KMS-11 (cell line): ENCODE data around the gene CCNQ.
"Not testable (repeated sequence)": the region's sequence is repeated elsewhere in the genome, so short reads cannot be mapped to it uniquely, and the experiment has no call there.

Experiments used
- H2AFZ ChIP-seq: fragments of 200-600 bp; sonication (generic); 2 replicates; pipeline ENCODE4 v1.6.1; 2016; ENCODE audit warnings: antibody characterized with exemption, mixed run types, low read depth
- H3K27ac ChIP-seq: fragments of 200-600 bp; sonication (generic); 2 replicates; pipeline ENCODE4 v1.6.1; 2016; ENCODE audit warnings: mild to moderate bottlenecking, mixed run types
- H3K27me3 ChIP-seq: fragments of 200-600 bp; sonication (generic); 2 replicates; pipeline ENCODE4 v1.6.1; 2017; ENCODE audit warnings: mild to moderate bottlenecking, low read depth, mixed run types, moderate library complexity; ENCODE audit not compliant: insufficient read depth
- H3K36me3 ChIP-seq: fragments of 200-600 bp; sonication (generic); 2 replicates; pipeline ENCODE4 v1.6.1; 2017; ENCODE audit warnings: mild to moderate bottlenecking, mixed run types; ENCODE audit not compliant: insufficient read depth
- H3K4me1 ChIP-seq: fragments of 200-600 bp; sonication (generic); 2 replicates; pipeline ENCODE4 v1.6.1; 2016; ENCODE audit warnings: mild to moderate bottlenecking, low read depth, mixed run types; ENCODE audit not compliant: poor library complexity, severe bottlenecking
- H3K4me2 ChIP-seq: fragments of 200-600 bp; sonication (generic); 2 replicates; pipeline ENCODE4 v1.7.0; 2016; ENCODE audit warnings: mild to moderate bottlenecking, mixed run types
- H3K4me3 ChIP-seq: fragments of 200-600 bp; sonication (generic); IDR thresholded peaks from 2 replicates; pipeline ENCODE4 v1.6.1; 2017; ENCODE audit warnings: low read depth, low read length, mixed read lengths; ENCODE audit not compliant: insufficient read depth
- H3K79me2 ChIP-seq: fragments of 200-600 bp; sonication (generic); 2 replicates; pipeline ENCODE4 v1.6.1; 2016; ENCODE audit warnings: low read depth, mixed run types; ENCODE audit not compliant: insufficient read depth
- H3K9ac ChIP-seq: fragments of 200-600 bp; sonication (generic); 2 replicates; pipeline ENCODE4 v1.6.1; 2016; ENCODE audit warnings: mild to moderate bottlenecking, mixed run types
- H4K20me1 ChIP-seq: fragments of 200-600 bp; sonication (generic); 2 replicates; pipeline ENCODE4 v1.6.1; 2016; ENCODE audit warnings: mild to moderate bottlenecking, mixed run types; ENCODE audit not compliant: insufficient read depth
- CTCF ChIP-seq: fragments of 200-600 bp; sonication (generic); conservative IDR thresholded peaks from 2 replicates; pipeline ENCODE4 v1.6.1; 2017; ENCODE audit warnings: low read depth, mild to moderate bottlenecking, antibody characterized with exemption, low read length, moderate library complexity, mixed read lengths

Gene CCNQ

GRCh38 chrX:153606503-153606902 lies 7.6 kb upstream of the CCNQ start:
- Histone ChIP-seq H4K20me1 (no peaks in the 10 kb centered on the region), H3K4me2 (no peak overlapping the region), H2AFZ (no peak overlapping the region), H3K27me3 (no peaks in the 10 kb centered on the region; the same call in 1 of the 2 replicates), H3K4me3 (no peak overlapping the region), H3K4me1 (no peaks in the 10 kb centered on the region), H3K36me3 (no peaks in the 10 kb centered on the region), H3K9ac (no peak overlapping the region), H3K79me2 (no peaks in the 10 kb centered on the region), H3K27ac (no peak overlapping the region)
- TF ChIP-seq CTCF: no peak

DNA sequence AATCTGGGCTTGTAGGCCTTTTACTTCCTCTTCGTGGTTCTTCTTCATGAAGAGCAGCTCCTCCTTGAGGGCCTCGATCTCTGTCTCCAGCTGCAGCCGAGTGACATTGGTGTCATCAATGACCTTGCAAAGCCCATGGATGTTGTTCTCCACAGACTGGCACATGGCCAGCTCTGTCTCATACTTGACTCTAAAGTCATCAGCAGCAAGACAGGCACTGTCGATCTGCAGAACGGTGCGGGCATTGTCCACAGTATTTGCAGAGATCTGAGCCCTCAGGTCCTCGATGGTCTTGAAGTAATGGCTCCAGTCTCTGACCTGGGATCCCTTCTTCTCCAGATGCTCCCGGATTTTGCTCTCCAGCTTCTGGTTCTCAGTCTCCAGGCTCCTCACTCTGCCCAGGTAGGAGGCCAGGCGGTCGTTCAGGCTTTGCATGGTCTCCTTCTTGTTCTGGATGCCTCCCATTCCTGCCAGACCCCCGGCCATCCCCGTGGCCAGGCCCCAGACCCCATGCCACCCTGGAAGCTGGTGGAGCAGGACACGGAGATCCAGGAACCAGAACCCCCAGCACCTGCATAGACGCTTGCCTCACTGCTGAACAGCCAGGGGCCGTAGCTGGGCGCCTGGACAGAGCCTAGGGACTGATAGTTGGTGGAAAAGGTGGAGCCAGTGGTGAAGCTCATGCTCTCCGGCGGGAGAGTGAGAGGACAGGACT lies 5.9 kb upstream of the CCNQ start:
- not testable (repeated sequence) for H3K36me3 ChIP-seq, H3K27me3 ChIP-seq, H2AFZ ChIP-seq, H3K4me2 ChIP-seq, H4K20me1 ChIP-seq, H3K4me1 ChIP-seq, H3K27ac ChIP-seq, H3K9ac ChIP-seq, H3K4me3 ChIP-seq, H3K79me2 ChIP-seq

- no peak overlapping the region for H3K9ac ChIP-seq
- TF ChIP-seq CTCF: no peak
- no peak overlapping the region for H3K4me2 ChIP-seq
These were observed 4.3 kb upstream of the CCNQ start for GRCh38 chrX:153603131-153603656.

GRCh38 chrX:153602601-153603000 lies 3.7 kb upstream of the CCNQ start:
- no peak overlapping the region for H3K27ac ChIP-seq
- no peak for TF ChIP-seq CTCF
- peaks cover 11% of the 10 kb centered on the region for H3K4me1 ChIP-seq
- no peaks in the 10 kb centered on the region; the same call in 1 of the 2 replicates for H3K79me2 ChIP-seq
- H3K4me2 ChIP-seq: no peak overlapping the region
- H4K20me1 ChIP-seq: no peaks in the 10 kb centered on the region
- no peaks in the 10 kb centered on the region for H3K36me3 ChIP-seq
- no peaks in the 10 kb centered on the region; the same call in 1 of the 2 replicates for H3K27me3 ChIP-seq
- no peak overlapping the region for H3K9ac ChIP-seq
- no peak overlapping the region for H2AFZ ChIP-seq
- H3K4me3 ChIP-seq: no peak overlapping the region

More at GRCh38 chrX:153603131-153603656, 4.3 kb upstream of the CCNQ start:
- no peak overlapping the region for H2AFZ ChIP-seq
- H3K4me3 ChIP-seq: no peak overlapping the region
- H4K20me1 ChIP-seq: no peaks in the 10 kb centered on the region
- H3K27ac ChIP-seq: no peak overlapping the region
- H3K4me1 ChIP-seq: peaks cover 7% of the 10 kb centered on the region
- no peaks in the 10 kb centered on the region for H3K36me3 ChIP-seq
- no peaks in the 10 kb centered on the region; the same call in 1 of the 2 replicates for H3K79me2 ChIP-seq
- no peaks in the 10 kb centered on the region; the same call in 1 of the 2 replicates for H3K27me3 ChIP-seq
